GM20000 (cell line): Measurements from ENCODE around the gene MPHOSPH10.
"Not testable (repeated sequence)": the region's sequence is repeated elsewhere in the genome, so short reads cannot be mapped to it uniquely, and the experiment has no call there.

Experiments used
- DNase-seq: peaks from one replicate; pipeline ENCODE4 v3.0.0; 2012; ENCODE audit warnings: low spot score
- TF ChIP-seq, protein P1 (sequence below): IDR thresholded peaks from 2 replicates; pipeline ENCODE4 v1.5.1; 2012; ENCODE audit warnings: mild to moderate bottlenecking, control low read depth; ENCODE audit errors: extremely low read depth, missing control alignments

The MPHOSPH10 gene, protein sequence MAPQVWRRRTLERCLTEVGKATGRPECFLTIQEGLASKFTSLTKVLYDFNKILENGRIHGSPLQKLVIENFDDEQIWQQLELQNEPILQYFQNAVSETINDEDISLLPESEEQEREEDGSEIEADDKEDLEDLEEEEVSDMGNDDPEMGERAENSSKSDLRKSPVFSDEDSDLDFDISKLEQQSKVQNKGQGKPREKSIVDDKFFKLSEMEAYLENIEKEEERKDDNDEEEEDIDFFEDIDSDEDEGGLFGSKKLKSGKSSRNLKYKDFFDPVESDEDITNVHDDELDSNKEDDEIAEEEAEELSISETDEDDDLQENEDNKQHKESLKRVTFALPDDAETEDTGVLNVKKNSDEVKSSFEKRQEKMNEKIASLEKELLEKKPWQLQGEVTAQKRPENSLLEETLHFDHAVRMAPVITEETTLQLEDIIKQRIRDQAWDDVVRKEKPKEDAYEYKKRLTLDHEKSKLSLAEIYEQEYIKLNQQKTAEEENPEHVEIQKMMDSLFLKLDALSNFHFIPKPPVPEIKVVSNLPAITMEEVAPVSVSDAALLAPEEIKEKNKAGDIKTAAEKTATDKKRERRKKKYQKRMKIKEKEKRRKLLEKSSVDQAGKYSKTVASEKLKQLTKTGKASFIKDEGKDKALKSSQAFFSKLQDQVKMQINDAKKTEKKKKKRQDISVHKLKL

DNA sequence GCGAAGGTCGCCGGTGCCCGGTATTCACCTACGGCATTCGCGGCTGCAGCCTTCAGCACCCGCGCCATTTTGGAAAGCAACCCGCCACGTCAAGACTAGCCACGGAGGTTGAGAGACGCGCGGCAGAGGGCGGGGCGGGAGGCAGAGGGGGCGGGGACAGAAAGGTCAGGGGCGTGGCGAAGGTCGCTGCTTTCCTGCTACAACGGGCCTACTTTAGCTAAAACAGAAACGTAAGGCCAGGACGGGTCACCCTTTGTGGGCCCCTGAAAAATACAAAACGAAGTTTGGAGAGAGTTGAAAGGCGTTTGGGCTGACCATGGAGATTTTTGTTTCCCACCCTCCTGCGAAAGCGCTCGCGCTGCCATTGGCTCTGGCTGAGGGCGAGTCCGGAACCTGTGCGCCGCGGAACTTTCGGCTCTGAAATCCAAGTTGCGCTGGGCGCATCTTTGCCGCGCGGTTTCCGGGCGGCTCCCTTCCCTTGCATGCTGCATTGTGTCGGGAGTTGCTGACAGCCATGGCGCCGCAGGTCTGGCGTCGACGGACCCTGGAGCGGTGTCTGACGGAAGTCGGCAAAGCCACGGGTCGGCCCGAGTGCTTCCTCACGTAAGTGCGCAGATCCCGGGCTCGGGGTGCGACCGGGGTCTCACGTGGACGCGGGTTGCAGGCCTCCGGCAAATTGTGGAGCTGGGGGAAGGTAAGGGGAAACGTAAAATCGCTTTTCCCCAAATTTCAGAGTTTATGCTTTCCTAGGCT is at the start of gene MPHOSPH10, which contains the start of gene MCEE:
MPHOSPH10 (plus strand) TSS at position 483 of the 753 bp plus-strand sequence; CDS start at position 515, 32 bp downstream.
MCEE (minus strand) TSS at position 78 of the 753 bp plus-strand sequence; CDS start at position 68, 10 bp downstream.
- TF ChIP-seq, protein P1, sequence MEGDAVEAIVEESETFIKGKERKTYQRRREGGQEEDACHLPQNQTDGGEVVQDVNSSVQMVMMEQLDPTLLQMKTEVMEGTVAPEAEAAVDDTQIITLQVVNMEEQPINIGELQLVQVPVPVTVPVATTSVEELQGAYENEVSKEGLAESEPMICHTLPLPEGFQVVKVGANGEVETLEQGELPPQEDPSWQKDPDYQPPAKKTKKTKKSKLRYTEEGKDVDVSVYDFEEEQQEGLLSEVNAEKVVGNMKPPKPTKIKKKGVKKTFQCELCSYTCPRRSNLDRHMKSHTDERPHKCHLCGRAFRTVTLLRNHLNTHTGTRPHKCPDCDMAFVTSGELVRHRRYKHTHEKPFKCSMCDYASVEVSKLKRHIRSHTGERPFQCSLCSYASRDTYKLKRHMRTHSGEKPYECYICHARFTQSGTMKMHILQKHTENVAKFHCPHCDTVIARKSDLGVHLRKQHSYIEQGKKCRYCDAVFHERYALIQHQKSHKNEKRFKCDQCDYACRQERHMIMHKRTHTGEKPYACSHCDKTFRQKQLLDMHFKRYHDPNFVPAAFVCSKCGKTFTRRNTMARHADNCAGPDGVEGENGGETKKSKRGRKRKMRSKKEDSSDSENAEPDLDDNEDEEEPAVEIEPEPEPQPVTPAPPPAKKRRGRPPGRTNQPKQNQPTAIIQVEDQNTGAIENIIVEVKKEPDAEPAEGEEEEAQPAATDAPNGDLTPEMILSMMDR = no peak

DNA sequence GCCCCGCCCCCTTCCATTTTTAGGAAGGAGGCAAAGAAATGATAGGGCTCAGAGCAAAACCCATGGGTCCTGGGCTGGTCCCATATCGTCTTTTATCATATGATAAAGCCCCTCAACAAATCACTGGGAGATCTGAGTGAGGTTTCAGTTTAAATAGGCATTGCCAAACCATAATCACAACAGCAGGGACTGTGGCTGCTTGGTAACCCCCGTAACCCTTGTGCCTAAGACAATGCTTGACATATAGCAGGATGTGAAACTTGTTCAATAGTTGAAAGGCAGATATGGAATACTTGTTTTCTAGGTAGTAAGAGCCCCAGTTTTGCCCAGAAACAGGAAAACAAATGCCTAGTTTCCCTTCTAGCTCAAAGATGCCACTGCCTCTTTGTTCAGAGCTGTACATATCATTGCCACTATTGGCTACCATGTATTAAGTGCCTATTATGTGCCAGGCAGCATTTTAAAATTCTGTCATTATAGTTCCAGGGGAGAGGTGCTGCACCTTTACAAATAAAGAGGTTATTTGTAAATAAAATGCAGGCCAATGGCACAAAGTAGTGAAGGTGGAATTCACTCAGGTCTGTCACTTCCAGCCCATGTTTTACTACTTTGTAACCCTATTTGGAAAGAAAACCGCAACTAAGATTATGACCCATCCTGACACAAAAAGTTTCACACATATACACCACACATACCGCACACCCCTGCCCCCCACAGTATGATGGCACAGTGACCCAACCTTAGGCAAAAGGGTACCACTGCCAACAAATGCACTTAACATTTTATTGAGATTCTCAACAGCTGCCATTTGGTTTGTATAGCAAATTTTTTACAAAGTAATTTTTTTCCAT is 47.8 kb upstream of the MPHOSPH10 start:
- TF ChIP-seq, protein P1 = no peak
- no peak for DNase-seq

More for the DNA sequence above, at the start of gene MPHOSPH10, which contains the start of gene MCEE:
- peak; percentile 85 for DNase-seq

DNA sequence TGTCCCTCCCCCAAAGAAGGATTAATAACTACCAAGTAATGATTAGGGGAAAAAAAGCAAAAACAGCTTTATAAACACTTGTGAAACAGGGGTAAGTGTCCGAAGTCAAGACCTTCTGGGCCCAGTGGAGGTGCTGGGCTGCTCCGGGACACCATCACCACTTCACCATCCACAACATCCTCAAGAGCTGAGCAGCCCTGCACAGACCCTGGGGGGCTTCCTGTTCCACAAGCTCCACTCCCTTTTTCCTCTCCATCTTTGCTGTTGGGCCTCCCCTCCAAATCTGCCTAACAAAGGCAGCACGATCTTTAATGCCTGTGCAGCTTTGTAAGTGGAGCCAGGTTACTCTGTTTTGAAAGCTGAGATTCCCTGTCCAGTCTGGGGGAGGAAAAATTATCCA is 47.1 kb upstream of the MPHOSPH10 start:
- not testable (repeated sequence) for DNase-seq

DNA sequence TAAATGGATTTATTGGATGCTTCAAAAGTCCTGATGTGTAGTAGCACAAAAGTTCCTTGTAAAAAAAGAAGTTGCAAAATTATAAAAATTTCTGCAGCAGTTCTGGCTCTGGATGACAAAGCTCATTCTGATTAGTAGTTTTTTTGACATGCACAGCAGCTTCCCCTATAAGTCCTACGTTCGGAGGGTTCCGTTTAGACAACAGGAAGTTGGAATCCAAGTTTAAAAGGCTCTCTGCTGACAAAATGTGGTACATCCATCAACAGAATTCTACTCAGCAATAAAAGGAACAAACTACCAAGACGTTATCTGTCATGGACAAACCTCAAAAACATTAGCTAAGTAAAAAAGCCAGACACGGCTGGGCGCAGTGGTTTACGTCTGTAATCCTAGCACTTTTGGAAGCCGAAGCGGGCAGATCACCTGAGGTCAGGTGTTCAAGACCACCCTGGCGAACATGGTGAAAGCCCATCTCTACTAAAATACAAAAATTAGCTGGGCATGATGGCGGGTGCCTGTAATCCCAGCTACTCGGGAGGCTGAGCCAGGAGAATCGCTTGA is 46.6 kb upstream of the MPHOSPH10 start:
- DNase-seq = not testable (repeated sequence)

DNA sequence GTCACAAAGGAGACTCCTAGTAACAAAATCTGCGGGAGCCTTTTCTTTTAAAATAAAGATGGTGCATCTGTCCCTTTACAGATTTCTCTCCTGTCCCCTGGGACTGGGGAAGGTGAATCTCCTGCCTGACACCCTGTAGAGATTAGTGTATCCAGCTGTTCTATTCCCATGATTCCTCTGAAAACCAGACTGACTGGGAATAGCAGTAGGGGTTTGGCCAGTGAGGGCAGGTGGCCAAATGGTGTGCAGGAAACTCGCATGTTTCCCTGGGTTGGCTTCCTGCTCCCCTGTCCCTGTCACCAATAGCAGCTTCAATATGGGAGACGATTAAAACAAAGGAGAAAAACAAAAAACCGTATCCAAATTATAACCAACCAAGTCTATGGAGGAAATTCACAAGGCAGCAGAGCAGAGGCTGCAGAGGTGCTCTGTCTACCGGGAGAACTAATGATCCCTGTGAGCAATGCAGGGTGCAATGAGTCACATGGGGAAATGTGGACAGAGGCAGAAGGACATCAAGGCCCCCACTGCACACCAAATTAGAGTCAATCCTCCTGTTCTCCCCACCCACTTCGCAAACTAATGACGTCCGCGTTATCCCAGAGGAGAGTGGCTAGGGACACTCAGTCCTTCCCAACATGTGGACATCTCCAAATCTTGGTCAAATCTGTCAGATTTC is 45.0 kb upstream of the MPHOSPH10 start:
- not testable (repeated sequence) for DNase-seq

DNA sequence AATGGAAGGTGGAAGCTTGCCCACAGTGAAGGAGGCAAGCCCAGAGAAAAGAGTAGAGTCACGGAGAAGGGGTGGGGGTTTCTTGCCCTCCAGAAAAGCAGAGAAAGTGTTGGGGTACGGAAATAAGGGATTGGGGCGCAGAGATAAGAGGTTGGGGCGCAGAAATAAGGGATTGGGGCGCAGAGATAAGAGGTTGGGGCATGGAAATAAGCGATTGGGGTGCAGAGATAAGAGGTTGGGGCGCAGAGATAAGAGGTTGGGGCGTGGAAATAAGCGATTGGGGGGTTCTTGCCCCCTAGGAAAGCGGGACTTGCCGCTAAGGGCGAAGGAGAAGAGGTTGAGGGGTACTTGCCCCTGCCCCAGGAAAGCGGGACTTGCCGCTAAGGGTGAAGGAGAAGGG is 41.0 kb upstream of the MPHOSPH10 start:
- not testable (repeated sequence) for DNase-seq

DNA sequence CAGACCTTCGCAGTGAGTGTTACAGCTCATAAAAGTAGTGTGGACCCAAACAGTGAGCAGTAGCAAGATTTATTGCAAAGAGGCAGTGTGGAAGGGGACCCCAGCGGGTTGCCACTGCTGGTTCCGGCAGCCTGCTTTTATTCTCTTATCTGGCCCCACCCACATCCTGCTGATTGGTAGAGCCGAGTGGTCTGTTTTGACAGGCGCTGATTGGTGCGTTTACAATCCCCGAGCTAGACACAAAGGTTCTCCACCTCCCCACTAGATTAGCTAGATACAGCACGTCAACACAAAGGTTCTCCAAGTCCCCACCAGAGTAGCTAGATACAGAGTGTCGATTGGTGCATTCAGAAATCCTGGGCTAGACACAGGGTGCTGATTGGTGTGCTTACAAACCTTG is 38.6 kb upstream of the MPHOSPH10 start:
- DNase-seq = not testable (repeated sequence)

DNA sequence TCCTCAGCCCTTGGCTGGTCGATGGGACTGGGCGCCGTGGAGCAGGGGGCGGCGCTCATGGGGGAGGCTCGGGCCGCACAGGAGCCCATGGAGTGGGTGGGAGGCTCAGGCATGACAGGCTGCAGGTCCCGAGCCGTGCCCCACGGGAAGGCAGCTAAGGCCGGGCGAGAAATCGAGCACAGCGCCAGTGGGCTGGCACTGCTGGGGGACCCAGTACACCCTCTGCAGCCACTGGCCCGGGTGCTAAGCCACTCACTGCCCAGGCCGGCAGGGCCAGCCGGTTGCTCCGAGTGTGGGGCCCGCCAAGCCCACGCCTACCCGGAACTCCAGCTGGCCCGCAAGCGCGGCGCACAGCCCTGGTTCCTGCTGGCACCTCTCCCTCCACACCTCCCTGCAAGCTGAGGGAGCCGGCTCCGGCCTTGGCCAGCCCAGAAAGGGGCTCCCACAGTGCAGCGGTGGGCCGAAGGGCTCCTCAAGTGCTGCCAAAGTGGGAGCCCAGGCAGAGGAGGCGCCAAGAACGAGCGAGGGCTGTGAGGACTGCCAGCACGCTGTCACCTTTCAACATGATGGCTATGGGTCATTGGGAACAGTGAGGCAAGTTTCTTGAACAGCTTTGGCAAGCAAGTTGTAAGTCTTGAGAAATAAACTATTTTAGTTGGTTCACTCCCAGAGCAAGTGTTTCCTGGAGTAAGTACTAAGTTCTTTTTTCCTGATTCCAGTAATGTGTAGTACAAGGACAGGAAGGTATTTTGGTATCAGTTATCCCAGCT is 37.8 kb upstream of the MPHOSPH10 start:
- DNase-seq = not testable (repeated sequence)

DNA sequence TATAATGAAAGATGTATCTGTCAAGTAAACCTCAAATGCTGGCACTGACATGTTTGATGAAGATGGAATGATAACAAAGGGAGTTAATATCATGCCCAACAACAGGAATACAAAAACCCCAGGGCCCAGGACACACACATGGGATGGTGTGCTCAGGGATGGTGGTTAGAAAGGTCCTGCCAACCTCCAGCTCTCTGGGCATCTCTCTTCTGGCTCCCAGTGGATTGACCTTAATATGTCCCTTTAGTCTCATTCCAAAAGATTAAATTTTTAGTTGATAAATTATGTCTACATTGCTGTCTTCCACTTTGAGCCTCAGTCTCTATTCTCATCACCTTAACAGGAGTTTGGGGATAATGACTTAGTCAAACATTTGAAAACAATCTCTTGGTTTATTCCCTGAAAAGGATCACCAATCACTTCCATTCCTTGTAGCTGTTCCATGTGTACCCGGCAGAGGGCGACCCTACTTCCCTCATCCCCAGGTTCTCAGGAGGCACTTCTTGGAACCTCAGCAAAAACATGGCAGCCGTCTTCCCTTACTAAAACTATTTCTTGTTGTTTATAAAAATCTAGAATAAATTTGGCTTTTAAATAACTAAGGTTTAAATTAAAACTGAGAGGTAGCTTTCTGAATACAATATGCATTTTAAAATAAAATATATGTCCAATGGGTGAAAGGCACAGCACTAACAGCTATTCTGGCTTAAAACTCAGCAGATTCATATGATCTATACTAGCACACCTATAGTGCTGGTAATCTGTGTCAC is 30.1 kb upstream of the MPHOSPH10 start:
- TF ChIP-seq, protein P1 = peak; percentile 49
- DNase-seq = peak; percentile 65
